Neural cell (in vitro differentiated cells): ENCODE data around the gene IMMP1L. TPM values are rescaled to one million over a fixed set of nuclear protein-coding genes. Genes with fewer than 3 reads are reported as not detected.

Source experiments
- H2AFZ ChIP-seq: fragments of 200-600, 300-800 bp; sonication (generic), shearing (Covaris generic); 2 replicates; pipeline ENCODE4 v1.6.0; 2014; ENCODE audit warnings: low read depth, mild to moderate bottlenecking, antibody characterized with exemption, low read length, moderate library complexity
- H3F3A ChIP-seq: fragments of 200-600 bp; shearing (Covaris generic); 2 replicates; pipeline ENCODE4 v1.6.1; 2016; ENCODE audit warnings: mild to moderate bottlenecking, moderate library complexity, mixed read lengths, antibody characterized with exemption, low read length; ENCODE audit not compliant: insufficient read depth, poor library complexity, severe bottlenecking
- H3K27ac ChIP-seq: fragments of 200-600, 300-800 bp; sonication (generic), shearing (Covaris generic); 2 replicates; pipeline ENCODE4 v1.5.1; 2014; ENCODE audit warnings: mild to moderate bottlenecking, low read length, moderate library complexity
- H3K27me3 ChIP-seq: fragments of 300-800, 200-600 bp; sonication (generic), shearing (Covaris generic); 2 replicates; pipeline ENCODE4 v1.6.0; 2014; ENCODE audit warnings: mild to moderate bottlenecking, low read depth, low read length, moderate library complexity; ENCODE audit not compliant: insufficient read depth
- H3K36me3 ChIP-seq: fragments of 300-800, 200-600 bp; sonication (generic), shearing (Covaris generic); 2 replicates; pipeline ENCODE4 v1.5.1; 2014; ENCODE audit warnings: mild to moderate bottlenecking, antibody characterized with exemption, low read length, moderate library complexity; ENCODE audit not compliant: insufficient read depth
- H3K4me2 ChIP-seq: fragments of 300-800, 200-600 bp; sonication (generic), shearing (Covaris generic); 2 replicates; pipeline ENCODE4 v1.6.0; 2014; ENCODE audit warnings: mild to moderate bottlenecking, low read length
- H3K4me3 ChIP-seq: fragments of 300-800, 200-600 bp; sonication (generic), shearing (Covaris generic); 2 replicates; pipeline ENCODE4 v1.5.1; 2014; ENCODE audit warnings: mild to moderate bottlenecking, low read length, moderate library complexity
- H3K79me2 ChIP-seq: fragments of 200-600 bp; shearing (Covaris generic); replicated peaks from 2 replicates; pipeline ENCODE4 v1.6.0; 2014; ENCODE audit warnings: mild to moderate bottlenecking, low read length, moderate library complexity; ENCODE audit not compliant: insufficient read depth
- H3K9ac ChIP-seq: fragments of 300-800, 200-600 bp; sonication (generic), shearing (Covaris generic); 2 replicates; pipeline ENCODE4 v1.6.1; 2016; ENCODE audit warnings: mild to moderate bottlenecking, low read length, mixed read lengths
- H3K9me2 ChIP-seq: fragments of 200-600 bp; shearing (Covaris generic); 2 replicates; pipeline ENCODE4 v1.6.1; 2016; ENCODE audit warnings: mild to moderate bottlenecking, low read length, mixed read lengths; ENCODE audit not compliant: insufficient read depth
- H3K9me3 ChIP-seq: fragments of 200-600, 300-800 bp; sonication (generic), shearing (Covaris generic); 2 replicates; pipeline ENCODE4 v1.6.1; 2016; ENCODE audit warnings: mild to moderate bottlenecking, mixed run types, low read length, moderate library complexity, mixed read lengths
- H4K20me1 ChIP-seq: fragments of 200-600 bp; shearing (Covaris generic); 2 replicates; pipeline ENCODE4 v1.6.1; 2016; ENCODE audit warnings: mild to moderate bottlenecking, mixed run types; ENCODE audit not compliant: insufficient read depth
- CTCF ChIP-seq: fragments of 450-650 bp; IDR thresholded peaks from 2 replicates; pipeline ENCODE4 v1.5.1; 2014; ENCODE audit warnings: antibody characterized with exemption, mild to moderate bottlenecking, moderate library complexity; ENCODE audit not compliant: poor library complexity, severe bottlenecking
- EP300 ChIP-seq: fragments of 450-650 bp; conservative IDR thresholded peaks from 2 replicates; pipeline ENCODE4 v1.6.1; 2014; ENCODE audit warnings: antibody characterized with exemption, mild to moderate bottlenecking, moderate library complexity; ENCODE audit not compliant: poor library complexity, severe bottlenecking
- EZH2 ChIP-seq: fragments of 200-600, 300-800 bp; shearing (Covaris generic), sonication (generic); IDR thresholded peaks from 2 replicates; pipeline ENCODE4 v1.6.1; 2014; ENCODE audit warnings: antibody characterized with exemption, low read length, borderline replicate concordance, mild to moderate bottlenecking; ENCODE audit not compliant: insufficient read depth, poor library complexity, severe bottlenecking
- MXI1 ChIP-seq: fragments of 450-650 bp; conservative IDR thresholded peaks from 2 replicates; pipeline ENCODE4 v1.6.1; 2014; ENCODE audit warnings: antibody characterized with exemption, mild to moderate bottlenecking; ENCODE audit not compliant: poor library complexity, severe bottlenecking
- POLR2AphosphoS5 ChIP-seq: IDR thresholded peaks from 2 replicates; pipeline ENCODE4 v1.6.1; 2012
- RAD21 ChIP-seq: fragments of 450-650 bp; conservative IDR thresholded peaks from 2 replicates; pipeline ENCODE4 v1.6.1; 2014; ENCODE audit warnings: antibody characterized with exemption, mild to moderate bottlenecking, moderate library complexity
- SMC3 ChIP-seq: fragments of 450-650 bp; conservative IDR thresholded peaks from 2 replicates; pipeline ENCODE4 v1.6.1; 2014; ENCODE audit warnings: antibody characterized with exemption, mild to moderate bottlenecking, moderate library complexity; ENCODE audit not compliant: poor library complexity
- polyA plus RNA-seq: library from polyadenylated mRNA; depleted of rRNA; stranded (reverse); fragments of >200 nt; gene quantifications from 2 replicates; pipeline ENCODE4 v1.2.3, GENCODE V29; 2014
- TF ChIP-seq, protein P1 (sequence below): IDR thresholded peaks from 2 replicates; pipeline ENCODE4 v1.6.1; 2012; ENCODE audit warnings: borderline replicate concordance

IMMP1L gene
- polyA plus RNA-seq, 1 donor from 2014 or later: 386 TPM

- Histone ChIP-seq H2AFZ (no peak overlapping the region), H4K20me1 (no peaks in the 10 kb centered on the region), H3K4me2 (no peak overlapping the region), H3K27ac (no peak overlapping the region), H3K27me3 (no peaks in the 10 kb centered on the region), H3K4me3 (no peak overlapping the region), H3K9me3 (no peaks in the 10 kb centered on the region), H3F3A (no peaks in the 10 kb centered on the region), H3K79me2 (no peaks in the 10 kb centered on the region), H3K9me2 (no peaks in the 10 kb centered on the region), H3K36me3 (no peaks in the 10 kb centered on the region), H3K9ac (no peak overlapping the region)
- TF ChIP-seq RAD21 (no peak), EZH2 (no peak), EP300 (no peak), CTCF (no peak), SMC3 (no peak), POLR2AphosphoS5 (no peak)
- TF ChIP-seq, protein P1, sequence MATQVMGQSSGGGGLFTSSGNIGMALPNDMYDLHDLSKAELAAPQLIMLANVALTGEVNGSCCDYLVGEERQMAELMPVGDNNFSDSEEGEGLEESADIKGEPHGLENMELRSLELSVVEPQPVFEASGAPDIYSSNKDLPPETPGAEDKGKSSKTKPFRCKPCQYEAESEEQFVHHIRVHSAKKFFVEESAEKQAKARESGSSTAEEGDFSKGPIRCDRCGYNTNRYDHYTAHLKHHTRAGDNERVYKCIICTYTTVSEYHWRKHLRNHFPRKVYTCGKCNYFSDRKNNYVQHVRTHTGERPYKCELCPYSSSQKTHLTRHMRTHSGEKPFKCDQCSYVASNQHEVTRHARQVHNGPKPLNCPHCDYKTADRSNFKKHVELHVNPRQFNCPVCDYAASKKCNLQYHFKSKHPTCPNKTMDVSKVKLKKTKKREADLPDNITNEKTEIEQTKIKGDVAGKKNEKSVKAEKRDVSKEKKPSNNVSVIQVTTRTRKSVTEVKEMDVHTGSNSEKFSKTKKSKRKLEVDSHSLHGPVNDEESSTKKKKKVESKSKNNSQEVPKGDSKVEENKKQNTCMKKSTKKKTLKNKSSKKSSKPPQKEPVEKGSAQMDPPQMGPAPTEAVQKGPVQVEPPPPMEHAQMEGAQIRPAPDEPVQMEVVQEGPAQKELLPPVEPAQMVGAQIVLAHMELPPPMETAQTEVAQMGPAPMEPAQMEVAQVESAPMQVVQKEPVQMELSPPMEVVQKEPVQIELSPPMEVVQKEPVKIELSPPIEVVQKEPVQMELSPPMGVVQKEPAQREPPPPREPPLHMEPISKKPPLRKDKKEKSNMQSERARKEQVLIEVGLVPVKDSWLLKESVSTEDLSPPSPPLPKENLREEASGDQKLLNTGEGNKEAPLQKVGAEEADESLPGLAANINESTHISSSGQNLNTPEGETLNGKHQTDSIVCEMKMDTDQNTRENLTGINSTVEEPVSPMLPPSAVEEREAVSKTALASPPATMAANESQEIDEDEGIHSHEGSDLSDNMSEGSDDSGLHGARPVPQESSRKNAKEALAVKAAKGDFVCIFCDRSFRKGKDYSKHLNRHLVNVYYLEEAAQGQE: no peak
Measured at GRCh38 chr11:31387379-31387778, 122.0 kb downstream of the IMMP1L start.

DNA sequence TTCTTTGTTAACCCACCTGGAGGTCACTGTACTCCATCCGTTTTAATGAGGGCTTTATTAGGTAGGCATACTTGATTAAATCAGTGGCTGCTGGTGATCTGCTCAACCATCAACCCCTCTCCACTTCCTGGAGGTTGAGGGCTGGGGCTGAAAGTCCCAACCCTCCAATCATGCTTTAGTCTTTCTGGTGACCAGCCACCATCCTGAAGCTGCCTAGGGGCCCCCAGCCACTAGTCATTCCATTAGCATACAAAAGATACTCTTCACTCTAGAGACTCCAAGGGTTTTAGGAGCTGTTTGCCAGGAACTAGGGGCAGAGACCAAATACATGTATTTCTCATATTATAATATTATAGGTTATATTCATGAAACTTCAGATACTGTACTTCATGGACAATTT is 126.3 kb downstream of the IMMP1L start:
- TF ChIP-seq CTCF: no peak
- no peak for TF ChIP-seq MXI1
- no peak for TF ChIP-seq RAD21
- Histone ChIP-seq H3K9me2 (no peaks in the 10 kb centered on the region), H3K27ac (no peak overlapping the region), H3K9me3 (no peaks in the 10 kb centered on the region), H4K20me1 (no peaks in the 10 kb centered on the region), H3K79me2 (no peaks in the 10 kb centered on the region), H3K4me3 (no peak overlapping the region), H3K4me2 (no peak overlapping the region), H3K36me3 (no peaks in the 10 kb centered on the region), H3F3A (no peaks in the 10 kb centered on the region), H3K9ac (no peak overlapping the region), H3K27me3 (no peaks in the 10 kb centered on the region), H2AFZ (no peak overlapping the region)

Other genes starting within 250 kb of the IMMP1L start
- 3.5 and 5.0 TPM in 2 replicates for gene DCDC1, start 139.9 kb downstream of the IMMP1L start, polyA plus RNA-seq
- 45.1 and 47.3 TPM in 2 replicates for gene DNAJC24, start 139.8 kb downstream of the IMMP1L start, polyA plus RNA-seq
- gene ELP4, start 145 bp upstream of the IMMP1L start, polyA plus RNA-seq: 21.6 and 30.4 TPM in 2 replicates